Cardiac septum (tissue), 1 donor: ENCODE measurements around the gene CDHR1. TPM values are rescaled to one million over a fixed set of nuclear protein-coding genes. Genes with fewer than 3 reads are reported as not detected.
A peak's percentile ranks its signal among the peaks of the same experiment; 100 is the strongest.
"Not testable (repeated sequence)": the region's sequence is repeated elsewhere in the genome, so short reads cannot be mapped to it uniquely, and the experiment has no call there.

Experiments
- DNase-seq: peaks from one replicate; pipeline ENCODE4 v3.0.0-alpha.2; 2020; ENCODE audit warnings: low spot score
- intact Hi-C: fragments of 100-400 bp; cut with DNase I; formaldehyde crosslinking; loops from one replicate; pipeline ENCODE4 v1.14.0; 2022
- long read RNA-seq: library from polyadenylated mRNA; unstranded; transcript quantifications from one replicate; pipeline ENCODE4 v2.0.0, GENCODE V29; 2021
- total RNA-seq: library from RNA; stranded (reverse); fragmentation: NEBNext Ultra II Directional; extraction: Animal tissue kit (Norgen Biotek cat#: 25700); gene quantifications from one replicate; pipeline ENCODE4 v1.2.1, GENCODE V29; 2021
- donor health status: DM: no; HTN: no; CAD: no.

CDHR1 gene
- total RNA-seq = 1.3 TPM
- long read RNA-seq, partial matches to known transcripts = 0 of 1 reads
- long read RNA-seq, other reads (novel, unspliced or antisense) = 1 of 1 reads

GRCh38 chr10:84194424-84195043, at the start of gene CDHR1:
TSS of gene CDHR1 (plus strand) at chr10:84194537. CDS start at chr10:84194761, 224 bp downstream.
- intact Hi-C loops = loop anchor here (5.0 kb wide), 1 partner anchor 47 kb away; no protein-coding TSS in a partner anchor
- no peak for DNase-seq

GRCh38 chr10:84147347-84147746, 47.0 kb upstream of the CDHR1 start:
- no peak for DNase-seq
- intact Hi-C loops = loop anchor here (5.0 kb wide), 1 partner anchor 50 kb away; no protein-coding TSS in a partner anchor

GRCh38 chr10:84148006-84148597, 46.2 kb upstream of the CDHR1 start:
- not testable (repeated sequence) for DNase-seq
- intact Hi-C loops = loop anchor here (5.0 kb wide), 1 partner anchor 49 kb away; no protein-coding TSS in a partner anchor

GRCh38 chr10:84149854-84150253, 44.5 kb upstream of the CDHR1 start:
- intact Hi-C loops = loop anchor here (5.0 kb wide), 1 partner anchor 47 kb away; no protein-coding TSS in a partner anchor
- DNase-seq = no peak

- no peak for DNase-seq
- intact Hi-C loops = no loop called here
Observed at GRCh38 chr10:84152769-84153168, 41.6 kb upstream of the CDHR1 start.

GRCh38 chr10:84155521-84155920, 38.8 kb upstream of the CDHR1 start:
- DNase-seq = no peak
- intact Hi-C loops = no loop called here

GRCh38 chr10:84156009-84156408, 38.3 kb upstream of the CDHR1 start:
- intact Hi-C loops = no loop called here
- DNase-seq = no peak

GRCh38 chr10:84156768-84157167, 37.6 kb upstream of the CDHR1 start:
- intact Hi-C loops = no loop called here
- DNase-seq = peak; percentile 89

- no peak for DNase-seq
- intact Hi-C loops = no loop called here
Observed at GRCh38 chr10:84158061-84158460, 36.3 kb upstream of the CDHR1 start.

- intact Hi-C loops = no loop called here
- DNase-seq = no peak
Observed at GRCh38 chr10:84158550-84158949, 35.8 kb upstream of the CDHR1 start.

GRCh38 chr10:84159076-84159685, 35.2 kb upstream of the CDHR1 start:
- intact Hi-C loops = no loop called here
- DNase-seq = no peak

GRCh38 chr10:84160663-84161362, 33.5 kb upstream of the CDHR1 start:
- DNase-seq = no peak
- intact Hi-C loops = no loop called here

- intact Hi-C loops = no loop called here
- no peak for DNase-seq
Observed at GRCh38 chr10:84163996-84164395, 30.3 kb upstream of the CDHR1 start.

GRCh38 chr10:84164442-84164841, 29.9 kb upstream of the CDHR1 start:
- intact Hi-C loops = no loop called here
- no peak for DNase-seq

- no peak for DNase-seq
- intact Hi-C loops = no loop called here
Observed at GRCh38 chr10:84166620-84167288, 27.6 kb upstream of the CDHR1 start.

- DNase-seq, intact Hi-C loops: not testable (repeated sequence)
Observed at GRCh38 chr10:84167289-84167653, 27.1 kb upstream of the CDHR1 start.

- DNase-seq, intact Hi-C loops: not testable (repeated sequence)
Observed at GRCh38 chr10:84168382-84168781, 26.0 kb upstream of the CDHR1 start.

- intact Hi-C loops, DNase-seq: not testable (repeated sequence)
Observed at GRCh38 chr10:84171237-84171636, 23.1 kb upstream of the CDHR1 start.

GRCh38 chr10:84171700-84172466, 22.5 kb upstream of the CDHR1 start:
- DNase-seq, intact Hi-C loops: not testable (repeated sequence)
